Measurements from ENCODE around the gene UMAD1.

- TF ChIP-seq POLR2A (IDR thresholded peaks at IDR 0.05): no peak
- no peak for TF ChIP-seq CTCF (IDR thresholded peaks at IDR 0.05)
Measured at GRCh38 chr7:7746458-7746857, 105.9 kb downstream of the UMAD1 start.

Measured in testis (tissue), 2 donors.